NB4 (cell line): ENCODE measurements around the gene SCO2.

Experiments used
- MYC ChIP-seq: IDR thresholded peaks from 2 replicates; pipeline ENCODE4 v1.6.1; 2011; ENCODE audit warnings: low read depth, low read length
- POLR2A ChIP-seq: IDR thresholded peaks from 2 replicates; pipeline ENCODE4 v1.6.1; 2011; ENCODE audit warnings: mild to moderate bottlenecking; ENCODE audit not compliant: insufficient read length; ENCODE audit errors: extremely low read depth
- TF ChIP-seq, protein P1 (sequence below): IDR thresholded peaks from one replicate; pipeline ENCODE4 v1.5.1; 2012; ENCODE audit warnings: low read depth, low read length
- TF ChIP-seq, protein P2 (sequence below): IDR thresholded peaks from 2 replicates; pipeline ENCODE4 v1.6.1; 2011; ENCODE audit warnings: low read depth, low read length

- TF ChIP-seq, protein P1, sequence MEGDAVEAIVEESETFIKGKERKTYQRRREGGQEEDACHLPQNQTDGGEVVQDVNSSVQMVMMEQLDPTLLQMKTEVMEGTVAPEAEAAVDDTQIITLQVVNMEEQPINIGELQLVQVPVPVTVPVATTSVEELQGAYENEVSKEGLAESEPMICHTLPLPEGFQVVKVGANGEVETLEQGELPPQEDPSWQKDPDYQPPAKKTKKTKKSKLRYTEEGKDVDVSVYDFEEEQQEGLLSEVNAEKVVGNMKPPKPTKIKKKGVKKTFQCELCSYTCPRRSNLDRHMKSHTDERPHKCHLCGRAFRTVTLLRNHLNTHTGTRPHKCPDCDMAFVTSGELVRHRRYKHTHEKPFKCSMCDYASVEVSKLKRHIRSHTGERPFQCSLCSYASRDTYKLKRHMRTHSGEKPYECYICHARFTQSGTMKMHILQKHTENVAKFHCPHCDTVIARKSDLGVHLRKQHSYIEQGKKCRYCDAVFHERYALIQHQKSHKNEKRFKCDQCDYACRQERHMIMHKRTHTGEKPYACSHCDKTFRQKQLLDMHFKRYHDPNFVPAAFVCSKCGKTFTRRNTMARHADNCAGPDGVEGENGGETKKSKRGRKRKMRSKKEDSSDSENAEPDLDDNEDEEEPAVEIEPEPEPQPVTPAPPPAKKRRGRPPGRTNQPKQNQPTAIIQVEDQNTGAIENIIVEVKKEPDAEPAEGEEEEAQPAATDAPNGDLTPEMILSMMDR = no peak
- TF ChIP-seq POLR2A = no peak
- TF ChIP-seq MYC = no peak
- TF ChIP-seq, protein P2, sequence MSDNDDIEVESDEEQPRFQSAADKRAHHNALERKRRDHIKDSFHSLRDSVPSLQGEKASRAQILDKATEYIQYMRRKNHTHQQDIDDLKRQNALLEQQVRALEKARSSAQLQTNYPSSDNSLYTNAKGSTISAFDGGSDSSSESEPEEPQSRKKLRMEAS = no peak
These were observed 19.4 kb upstream of the SCO2 start for GRCh38 chr22:50544746-50545253.
